GM21619 (cell line): ENCODE measurements around the gene SH3RF3.
"Not testable (repeated sequence)": the region's sequence is repeated elsewhere in the genome, so short reads cannot be mapped to it uniquely, and the experiment has no call there.

Experiments used
- ATAC-seq: cut with Tn5 transposase; IDR thresholded peaks from one replicate; pipeline ENCODE4 v1.9.1; 2021; ENCODE audit not compliant: unreplicated experiment

Gene SH3RF3

DNA sequence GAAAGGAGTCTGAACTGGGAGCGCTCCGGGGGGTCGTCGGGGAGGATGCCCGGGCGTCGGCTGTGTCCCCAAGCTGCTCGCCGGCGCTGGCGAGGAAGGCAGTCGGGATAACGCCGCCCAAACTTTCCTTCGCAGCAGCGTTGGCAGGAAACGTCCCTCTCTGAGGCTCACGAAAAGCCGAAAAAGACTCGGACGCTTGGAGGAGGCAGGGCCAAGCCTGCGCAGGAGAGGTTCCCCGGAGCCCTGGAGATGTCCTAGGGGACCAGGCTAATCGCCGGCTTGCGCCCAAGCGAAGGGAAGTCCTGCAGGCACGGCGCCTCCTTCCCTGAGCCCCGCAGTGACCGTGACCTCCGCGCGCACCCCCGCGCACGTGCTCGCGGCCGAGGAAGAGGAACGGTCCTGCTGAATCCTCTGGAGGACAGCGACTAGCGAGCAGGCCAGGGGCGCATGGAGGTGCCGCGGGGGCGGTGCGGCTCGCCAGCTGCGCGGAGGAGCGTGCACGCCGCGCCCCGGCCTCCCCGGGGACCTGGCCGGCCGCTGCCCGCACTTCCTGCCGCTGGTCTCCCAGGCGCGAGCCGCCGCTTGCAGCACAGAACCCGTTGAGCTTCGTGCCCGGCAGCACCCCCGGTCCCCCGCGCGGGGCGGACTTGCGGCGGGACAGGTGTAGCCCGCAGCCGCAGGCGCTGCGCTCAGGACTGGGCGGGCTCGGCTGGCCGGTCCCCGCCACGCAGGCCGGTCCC, at the start of gene SH3RF3:
SH3RF3 (plus strand) TSS at position 590 of the 740 bp plus-strand sequence.
- ATAC-seq = peak; percentile 34

- no peak for ATAC-seq
These were observed 49.4 kb upstream of the SH3RF3 start for GRCh38 chr2:109079590-109079989.

GRCh38 chr2:109080109-109080508, 48.9 kb upstream of the SH3RF3 start:
- ATAC-seq = no peak

DNA sequence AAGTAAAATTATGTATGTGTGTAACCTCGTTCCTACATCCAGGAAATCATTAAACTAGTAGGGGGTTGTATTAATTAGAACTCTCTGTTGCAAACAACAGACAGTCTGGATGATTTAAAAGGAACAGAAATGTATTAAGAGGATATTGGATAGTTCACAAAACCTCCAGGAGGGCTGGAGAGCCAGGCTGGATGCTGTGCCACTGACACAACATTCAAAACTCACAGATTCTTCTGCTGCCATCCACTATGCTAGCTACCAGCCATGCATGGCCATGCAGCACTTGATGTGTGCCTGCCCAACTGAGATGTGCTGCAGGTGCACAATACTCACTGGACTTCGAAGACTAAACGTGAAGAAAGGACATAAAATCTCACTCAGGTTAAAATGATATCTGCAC, 48.2 kb upstream of the SH3RF3 start:
- ATAC-seq = no peak

GRCh38 chr2:109081374-109081773, 47.6 kb upstream of the SH3RF3 start:
- ATAC-seq = no peak

- ATAC-seq = no peak
These were observed 45.2 kb upstream of the SH3RF3 start for GRCh38 chr2:109083771-109084170.

- no peak for ATAC-seq
These were observed 44.7 kb upstream of the SH3RF3 start for GRCh38 chr2:109084341-109084740.

DNA sequence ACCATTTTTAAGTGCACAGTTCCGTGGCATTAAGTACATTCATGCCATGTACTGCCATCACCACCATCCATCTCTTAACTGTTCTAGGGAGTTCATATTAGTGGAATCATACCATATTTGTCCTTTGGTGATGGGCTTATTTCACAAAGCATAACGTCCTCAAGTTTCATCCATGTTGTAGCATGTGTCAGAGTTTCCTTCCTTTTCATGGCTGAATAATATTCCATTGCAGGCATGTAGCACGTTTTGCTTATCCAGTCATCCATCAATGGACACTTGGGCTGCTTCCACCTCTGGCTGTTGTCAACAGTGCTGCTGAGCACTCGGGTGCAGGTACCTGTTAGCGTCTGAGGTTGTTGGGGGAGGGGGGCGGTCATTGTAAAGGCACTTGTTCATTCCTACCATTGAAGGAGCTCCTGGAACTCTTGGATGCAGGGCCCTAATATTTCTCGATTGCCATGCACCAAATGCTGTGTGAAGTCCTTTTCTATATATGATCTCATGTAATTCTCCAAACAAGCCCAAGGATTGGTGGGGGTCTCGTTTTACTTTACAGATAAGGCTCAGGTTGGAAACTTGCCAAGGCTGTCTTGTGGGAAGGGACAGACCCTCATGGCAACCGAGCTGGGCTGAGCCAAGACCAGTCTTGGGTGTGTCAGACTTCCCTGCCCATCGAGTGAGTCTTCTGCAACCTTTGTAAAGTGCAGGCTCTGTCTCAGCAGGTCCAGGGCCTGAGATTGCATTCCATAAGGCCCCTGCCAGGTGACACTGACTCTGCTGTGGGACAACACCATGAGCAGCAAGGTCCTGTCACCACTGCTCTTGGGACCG, 42.9 kb upstream of the SH3RF3 start:
- ATAC-seq = no peak

DNA sequence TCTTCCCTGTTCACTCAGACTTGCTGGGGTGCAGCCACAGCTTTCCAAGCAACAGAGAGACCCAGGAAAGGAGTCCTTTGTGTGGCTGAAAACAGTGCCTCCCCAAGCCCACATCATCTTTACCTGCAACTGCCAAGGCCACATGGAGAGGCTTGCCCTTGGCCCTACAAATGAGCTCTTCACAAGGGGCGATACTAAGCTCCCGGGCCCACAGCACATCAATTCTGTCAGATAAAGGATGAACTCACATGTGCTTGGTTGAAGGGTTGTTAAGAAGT, 42.3 kb upstream of the SH3RF3 start:
- no peak for ATAC-seq

- no peak for ATAC-seq
These were observed 41.8 kb upstream of the SH3RF3 start for GRCh38 chr2:109087055-109087663.

GRCh38 chr2:109089602-109090300, 39.3 kb upstream of the SH3RF3 start:
- ATAC-seq = no peak

DNA sequence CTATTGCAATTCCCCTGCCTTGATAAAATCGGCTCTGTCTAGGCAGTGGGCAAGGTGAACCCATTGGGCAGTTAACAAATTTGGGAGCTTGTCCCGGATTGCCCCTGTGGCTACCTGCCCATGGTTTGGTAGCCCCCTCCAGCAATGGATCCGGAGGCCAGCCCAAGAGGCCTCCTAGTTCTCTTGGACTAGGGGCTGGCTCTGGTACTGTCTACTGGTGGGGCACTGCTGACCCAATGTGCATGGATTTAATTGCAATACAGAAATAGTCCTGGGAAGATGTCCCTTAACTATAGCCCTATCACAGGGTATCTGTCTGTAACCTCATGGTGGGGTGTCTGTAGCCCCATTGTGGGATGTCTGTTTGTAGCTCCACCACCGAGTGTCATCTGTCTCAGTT, 37.5 kb upstream of the SH3RF3 start:
- ATAC-seq = no peak

DNA sequence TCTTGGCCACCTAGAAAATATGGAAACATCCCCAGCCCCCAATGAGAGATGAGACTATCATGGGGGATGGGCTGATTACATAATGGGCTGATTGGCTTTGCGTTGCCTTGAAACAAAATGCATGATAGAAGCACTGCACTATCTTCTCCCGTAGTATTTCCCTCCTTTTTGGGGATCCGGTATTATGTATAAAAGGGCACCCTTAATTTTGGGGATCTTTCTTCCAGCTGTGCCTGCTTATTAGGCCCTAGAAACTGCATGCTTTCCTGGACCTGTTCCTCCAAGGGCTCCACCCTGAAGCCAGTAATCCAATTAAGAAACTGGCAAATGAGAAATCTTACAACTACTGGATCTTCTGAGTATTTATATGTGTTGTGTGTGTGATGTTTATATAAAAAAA, 34.9 kb upstream of the SH3RF3 start:
- ATAC-seq = no peak

- no peak for ATAC-seq
These were observed 30.6 kb upstream of the SH3RF3 start for GRCh38 chr2:109098251-109098920.

DNA sequence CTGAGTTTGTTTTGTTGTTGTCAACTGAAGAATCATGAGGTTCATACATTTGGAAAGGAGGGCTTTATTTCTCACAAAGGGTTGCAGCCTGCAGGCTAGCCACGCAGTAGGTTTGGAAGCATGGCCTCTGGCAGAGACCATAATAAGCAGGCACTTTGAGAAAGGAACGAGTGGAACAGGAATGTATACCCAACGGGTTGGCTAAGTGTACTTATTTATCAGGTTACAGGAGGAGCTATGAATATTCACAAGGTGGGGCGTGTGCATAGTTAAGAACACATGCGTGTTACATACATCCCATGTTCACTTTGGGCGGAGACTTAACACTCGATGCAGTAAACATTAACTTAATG, 30.1 kb upstream of the SH3RF3 start:
- no peak for ATAC-seq

- ATAC-seq = no peak
These were observed 26.3 kb upstream of the SH3RF3 start for GRCh38 chr2:109102588-109103233.

GRCh38 chr2:109105113-109105512, 23.9 kb upstream of the SH3RF3 start:
- no peak for ATAC-seq

DNA sequence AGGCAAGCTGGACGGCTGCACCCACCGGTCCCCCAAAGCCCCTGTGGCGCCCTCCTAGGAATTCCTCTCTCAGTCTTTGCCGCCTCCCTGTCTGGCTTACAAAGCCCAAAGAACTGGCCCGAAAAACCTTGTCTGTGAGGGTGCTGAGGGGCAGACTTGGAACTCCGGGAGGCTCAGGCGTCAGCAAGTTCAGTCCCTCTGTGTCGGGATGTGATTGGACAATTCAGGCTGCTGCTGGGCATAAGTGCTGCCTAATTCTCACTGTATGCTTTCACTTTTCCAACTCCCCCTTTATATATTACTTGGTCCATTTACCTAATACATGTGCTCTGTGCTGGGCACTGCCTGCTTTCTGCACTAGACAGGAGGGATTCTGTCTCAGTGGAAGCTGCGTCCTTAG, 20.3 kb upstream of the SH3RF3 start:
- ATAC-seq = no peak

DNA sequence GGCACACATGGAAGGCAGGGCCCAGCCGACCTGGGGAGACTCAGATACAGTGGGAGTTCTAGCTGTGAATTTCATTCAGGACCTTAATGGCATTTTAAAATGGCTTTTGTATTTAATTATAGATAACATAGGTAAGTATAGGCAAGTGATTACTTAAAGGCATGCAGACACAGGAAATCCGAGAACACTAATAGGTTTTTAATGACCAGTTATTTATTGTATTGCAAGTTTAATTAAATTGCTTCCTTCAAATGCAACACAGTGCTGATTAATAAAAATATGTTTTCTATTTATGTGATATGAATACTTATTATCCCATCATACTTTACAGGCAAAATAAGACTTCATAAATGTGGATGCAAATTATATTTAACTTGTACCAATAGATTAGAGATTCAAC, 19.7 kb upstream of the SH3RF3 start:
- no peak for ATAC-seq

- no peak for ATAC-seq
These were observed 18.8 kb upstream of the SH3RF3 start for GRCh38 chr2:109110170-109110569.

DNA sequence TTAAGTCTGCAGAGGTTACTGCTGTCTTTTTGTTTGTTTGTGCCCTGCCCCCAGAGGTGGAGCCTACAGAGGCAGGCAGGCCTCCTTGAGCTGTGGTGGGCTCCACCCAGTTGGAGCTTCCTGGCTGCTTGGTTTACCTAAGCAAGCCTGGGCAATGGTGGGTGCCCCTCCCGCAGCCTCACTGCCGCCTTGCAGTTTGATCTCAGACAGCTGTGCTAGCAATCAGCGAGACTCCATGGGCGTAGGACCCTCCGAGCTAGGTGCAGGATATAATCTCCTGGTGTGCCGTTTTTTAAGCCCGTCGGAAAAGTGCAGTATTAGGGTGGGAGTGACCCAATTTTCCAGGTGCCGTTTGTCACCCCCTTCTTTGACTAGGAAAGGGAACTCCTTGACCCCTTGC, 11.8 kb upstream of the SH3RF3 start:
- ATAC-seq = not testable (repeated sequence)
